ENCODE data around the gene WDR45B. TPM values are rescaled to one million over a fixed set of nuclear protein-coding genes. Genes with fewer than 3 reads are reported as not detected.

The WDR45B gene
- total and polyA plus RNA-seq, 8 donors: 46.8 to 93.1 (median 82.6) TPM

DNA sequence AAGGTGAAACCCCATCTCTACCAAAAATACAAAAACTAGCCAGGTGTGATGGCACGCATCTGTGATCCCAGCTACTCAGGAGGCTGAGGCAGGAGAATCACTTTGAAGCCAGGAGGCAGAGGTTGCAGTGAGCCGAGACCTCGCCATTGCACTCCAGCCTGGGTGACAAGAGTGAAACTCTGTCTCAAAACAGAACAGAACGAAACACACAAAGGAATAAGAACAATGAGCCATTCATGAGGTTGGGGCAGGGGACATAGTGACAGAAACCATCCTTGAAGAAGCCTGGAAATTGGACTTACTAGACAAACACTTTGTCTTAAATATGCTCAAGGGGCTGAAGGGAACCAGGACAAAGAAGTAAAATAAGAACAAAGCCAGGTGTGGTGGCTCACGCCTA is 39.4 kb downstream of the WDR45B start:
- DNase-seq (no peak), ATAC-seq (no peak)
- TF ChIP-seq, protein P1, sequence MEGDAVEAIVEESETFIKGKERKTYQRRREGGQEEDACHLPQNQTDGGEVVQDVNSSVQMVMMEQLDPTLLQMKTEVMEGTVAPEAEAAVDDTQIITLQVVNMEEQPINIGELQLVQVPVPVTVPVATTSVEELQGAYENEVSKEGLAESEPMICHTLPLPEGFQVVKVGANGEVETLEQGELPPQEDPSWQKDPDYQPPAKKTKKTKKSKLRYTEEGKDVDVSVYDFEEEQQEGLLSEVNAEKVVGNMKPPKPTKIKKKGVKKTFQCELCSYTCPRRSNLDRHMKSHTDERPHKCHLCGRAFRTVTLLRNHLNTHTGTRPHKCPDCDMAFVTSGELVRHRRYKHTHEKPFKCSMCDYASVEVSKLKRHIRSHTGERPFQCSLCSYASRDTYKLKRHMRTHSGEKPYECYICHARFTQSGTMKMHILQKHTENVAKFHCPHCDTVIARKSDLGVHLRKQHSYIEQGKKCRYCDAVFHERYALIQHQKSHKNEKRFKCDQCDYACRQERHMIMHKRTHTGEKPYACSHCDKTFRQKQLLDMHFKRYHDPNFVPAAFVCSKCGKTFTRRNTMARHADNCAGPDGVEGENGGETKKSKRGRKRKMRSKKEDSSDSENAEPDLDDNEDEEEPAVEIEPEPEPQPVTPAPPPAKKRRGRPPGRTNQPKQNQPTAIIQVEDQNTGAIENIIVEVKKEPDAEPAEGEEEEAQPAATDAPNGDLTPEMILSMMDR (IDR thresholded peaks at IDR 0.05): no peak
- Histone ChIP-seq H3K27me3 (no peaks in the 10 kb centered on the region), H3K27ac (no peak overlapping the region), H3K36me3 (peaks cover 0 to 45% of the 10 kb centered on the region in 2 donors), H3K9me3 (no peaks in the 10 kb centered on the region), H3K4me1 (peaks cover 5 to 16% of the 10 kb centered on the region in 2 donors), H3K4me3 (no peak overlapping the region)
- intact Hi-C loops (cut with DNase I): no loop called here

GRCh38 chr17:82605939-82606600 is 42.2 kb downstream of the WDR45B start:
- TF ChIP-seq, protein P1 (IDR thresholded peaks at IDR 0.05): no peak
- Histone ChIP-seq H3K4me3 (no peak overlapping the region), H3K4me1 (peaks cover 12 to 31% of the 10 kb centered on the region in 2 donors), H3K27me3 (no peaks in the 10 kb centered on the region), H3K27ac (peak overlapping the region in 1 of 2 donors; percentile 41), H3K9me3 (no peaks in the 10 kb centered on the region), H3K36me3 (peaks cover 0 to 62% of the 10 kb centered on the region in 2 donors)
- intact Hi-C loops (cut with DNase I): no loop called here
- peak in 1 of 4 donors; percentile 40 for DNase-seq
- ATAC-seq: no peak

DNA sequence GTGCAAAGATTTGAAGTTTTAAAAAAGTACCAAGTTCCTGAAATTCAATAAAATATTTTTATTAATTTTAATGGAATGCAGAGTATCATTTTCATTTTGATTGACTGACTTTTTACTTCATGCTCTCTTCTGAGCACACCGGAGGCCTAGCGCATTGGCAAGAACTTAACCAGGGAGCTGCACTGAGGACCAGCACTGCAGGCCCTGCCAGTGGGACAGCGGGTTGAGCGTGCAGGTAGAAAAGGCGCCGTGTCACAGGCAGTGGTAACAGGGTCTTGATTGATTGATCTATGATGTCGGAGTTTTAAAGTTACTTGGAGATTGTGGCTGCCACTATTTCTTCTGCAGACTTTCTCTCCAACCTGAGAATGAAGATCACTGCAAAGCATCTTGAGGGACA is 43.7 kb downstream of the WDR45B start:
- no peaks in the 10 kb centered on the region for H3K9me3 ChIP-seq
- TF ChIP-seq, protein P1 (IDR thresholded peaks at IDR 0.05): no peak
- peaks cover 0 to 70% of the 10 kb centered on the region in 2 donors for H3K36me3 ChIP-seq
- no peak for ATAC-seq
- peak overlapping the region; percentile 33 to 81 for H3K27ac ChIP-seq
- DNase-seq: peak in 1 of 4 donors; percentile 36
- no peak overlapping the region for H3K4me3 ChIP-seq
- no peaks in the 10 kb centered on the region for H3K27me3 ChIP-seq
- intact Hi-C loops (cut with DNase I): no loop called here
- peaks cover 12 to 31% of the 10 kb centered on the region in 2 donors for H3K4me1 ChIP-seq

DNA sequence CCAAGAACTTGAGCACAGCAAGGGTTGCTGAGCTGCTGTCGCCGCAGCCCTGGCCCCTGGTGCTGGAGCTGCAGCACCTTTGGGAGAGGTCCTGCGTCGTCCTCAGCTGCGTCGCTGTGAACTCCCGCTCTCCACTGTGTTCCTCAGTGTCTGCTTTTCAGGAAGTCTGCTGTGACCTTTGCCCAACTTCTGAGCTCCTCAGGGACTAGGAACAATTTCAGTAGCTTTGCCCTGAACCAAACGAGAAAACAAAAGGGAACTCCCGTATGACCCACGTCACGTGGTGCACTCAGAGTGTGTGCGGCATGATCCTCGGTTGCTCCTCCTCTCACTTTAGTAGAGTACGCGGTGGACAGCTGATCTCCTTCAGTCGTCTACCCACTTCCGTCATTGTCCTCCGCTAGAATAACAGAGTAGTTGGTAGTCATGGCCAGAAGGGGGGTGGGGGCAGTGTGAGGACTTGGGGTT is 44.2 kb downstream of the WDR45B start:
- DNase-seq: peak; percentile 36 to 92 (median 78)
- peak; percentile 91 for ATAC-seq
- H3K9me3 ChIP-seq: no peaks in the 10 kb centered on the region
- H3K27ac ChIP-seq: peak overlapping the region; percentile 33 to 81
- TF ChIP-seq, protein P1 (IDR thresholded peaks at IDR 0.05): no peak
- H3K4me1 ChIP-seq: peaks cover 12 to 31% of the 10 kb centered on the region in 2 donors
- no peaks in the 10 kb centered on the region for H3K27me3 ChIP-seq
- peaks cover 0 to 70% of the 10 kb centered on the region in 2 donors for H3K36me3 ChIP-seq
- intact Hi-C loops (cut with DNase I): no loop called here
- no peak overlapping the region for H3K4me3 ChIP-seq

- H3K27me3 ChIP-seq: no peaks in the 10 kb centered on the region
- peaks cover 0 to 77% of the 10 kb centered on the region in 2 donors for H3K36me3 ChIP-seq
- H3K4me3 ChIP-seq: no peak overlapping the region
- H3K27ac ChIP-seq: peak overlapping the region; percentile 33 to 81
- ATAC-seq (no peak), DNase-seq (peak in 1 of 4 donors; percentile 25)
- peaks cover 12 to 31% of the 10 kb centered on the region in 2 donors for H3K4me1 ChIP-seq
- TF ChIP-seq, protein P1 (IDR thresholded peaks at IDR 0.05): no peak
- intact Hi-C loops (cut with DNase I): no loop called here
- H3K9me3 ChIP-seq: no peaks in the 10 kb centered on the region
Observed at GRCh38 chr17:82602986-82603710, 45.1 kb downstream of the WDR45B start.
